Right lobe of liver (tissue), 6 donors: ENCODE results near the gene ZBTB49. TPM values are rescaled to one million over a fixed set of nuclear protein-coding genes. Genes with fewer than 3 reads are reported as not detected.
A peak's percentile ranks its signal among the peaks of the same experiment; 100 is the strongest.

Experiments used
- ATAC-seq, 4 donors: fragments of 200-7000 bp; cut with Tn5 transposase; one replicate each; pipeline ENCODE4 v1.9.1; 2020; ENCODE audit warnings: mild to moderate bottlenecking in 4 of 4, moderate library complexity in 4 of 4
- DNase-seq, 3 donors: peaks; one replicate each; pipeline ENCODE4 v3.0.0-alpha.2; 2020
- H3K27ac ChIP-seq, 3 donors: fragments of 200-600 bp; one replicate each; pipeline ENCODE4 v1.8.0; 2022
- H3K27me3 ChIP-seq, 2 donors: fragments of 200-600 bp; one replicate each; pipeline ENCODE4 v1.8.0; 2022
- H3K36me3 ChIP-seq, 4 donors: fragments of 200-600 bp; sonication (generic) in 1 of 4; one replicate each; pipeline versions ENCODE4 v1.5.1 to v1.8.0; 2017 to 2022; ENCODE audit warnings: control low read depth in 1 of 4
- H3K4me1 ChIP-seq, 4 donors: fragments of 200-600 bp; sonication (generic) in 1 of 4; one replicate each; pipeline versions ENCODE4 v1.5.1 to v1.8.0; 2017 to 2022; ENCODE audit warnings: control low read depth in 1 of 4
- H3K4me3 ChIP-seq, 3 donors: fragments of 200-600 bp; one replicate each; pipeline ENCODE4 v1.8.0; 2022
- H3K9me3 ChIP-seq, 4 donors: fragments of 200-600 bp; sonication (generic) in 1 of 4; one replicate each; pipeline versions ENCODE4 v1.5.1 to v1.8.0; 2017 to 2022; ENCODE audit warnings: control low read depth in 1 of 4
- POLR2A ChIP-seq: fragments of 450-650 bp; IDR thresholded peaks from one replicate; pipeline ENCODE4 v1.6.1; 2017; ENCODE audit warnings: antibody characterized with exemption, mild to moderate bottlenecking
- WGBS: methylation state at CpG from one replicate; pipeline ENCODE4 v1.1.6; 2018; ENCODE audit warnings: low coverage, low lambda C conversion rate; ENCODE audit not compliant: insufficient coverage; ENCODE audit errors: missing lambda C conversion rate; 5-methylcytosine and 5-hydroxymethylcytosine counted together
- intact Hi-C, 2 donors: fragments of 100-400 bp; cut with DNase I; formaldehyde crosslinking; loops; one replicate each; pipeline versions ENCODE4 v1.11.2 to v1.14.1; 2022
- total RNA-seq, 6 experiments: library from RNA; depleted of rRNA in 2 of 6; stranded (reverse); fragments of >200 nt in 2 of 6; fragmentation: NEBNext Ultra II Directional in 3 of 6; extraction: Animal tissue kit (Norgen Biotek cat#: 25700) in 3 of 6; gene quantifications; one replicate each; pipeline versions ENCODE4 v1.1.0 to v1.2.4, GENCODE V29; 2016 to 2023
- TF ChIP-seq, protein P1 (sequence below), 4 donors: fragments of 200-600 bp in 3 of 4; fragments of 450-650 bp in 1 of 4; IDR thresholded peaks; one replicate each; pipeline versions ENCODE4 v1.5.1 to v1.8.0; 2016 to 2022; ENCODE audit warnings: antibody characterized with exemption in 4 of 4, mild to moderate bottlenecking in 2 of 4
- donor health status: DM: no; HTN: yes; CAD: no.
- donor health status: DM: no; HTN: no; CAD: no.
- donor health status: DM: no; HTN: no; CAD: no.
- donor health status: DM: no; HTN: yes; CAD: no.
- donor health status: DM: no; HTN: yes; CAD: no.

ZBTB49 gene
- total RNA-seq, 6 experiments from 2014 or later = 1.4 to 3.3 (median 2.5) TPM

DNA sequence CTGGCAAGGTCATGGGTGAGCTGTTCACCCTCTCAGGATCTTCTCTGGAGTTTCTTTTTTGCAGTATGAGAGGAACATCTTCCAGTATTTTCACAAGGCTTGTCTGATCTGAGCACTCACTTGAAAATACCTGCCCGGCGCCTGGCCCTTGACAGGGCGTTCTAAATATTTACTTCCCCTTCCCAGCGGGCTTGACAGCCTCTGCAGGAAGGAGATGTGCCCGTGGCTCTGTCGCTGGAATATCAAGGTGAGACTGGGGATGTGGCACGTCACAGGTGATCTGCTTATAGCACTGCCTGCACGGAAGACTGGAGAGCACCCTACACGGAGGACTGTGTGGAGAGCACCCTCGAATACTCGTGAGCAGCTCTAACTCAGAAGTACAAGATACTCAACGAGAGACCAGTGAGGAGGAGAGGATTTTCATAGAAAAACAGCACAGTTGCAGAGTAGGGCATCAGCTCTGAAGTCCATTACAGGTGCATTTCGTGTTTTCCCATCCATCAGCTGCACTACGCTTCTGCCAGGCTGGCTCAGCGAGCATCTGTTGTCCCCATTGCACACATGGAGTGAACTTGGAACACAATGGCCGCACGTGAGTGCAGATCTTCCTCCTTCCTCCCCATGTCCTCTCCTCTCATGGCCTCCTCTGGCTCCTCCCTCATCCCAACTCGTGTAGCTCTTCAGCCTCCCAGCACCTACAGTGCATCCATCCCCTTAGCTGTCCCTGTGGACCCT lies 32.1 kb downstream of the ZBTB49 start:
- WGBS = 91% methylated on average over 11 of the region's 18 CpGs
- peak in 1 of 3 donors; percentile 32 for DNase-seq

DNA sequence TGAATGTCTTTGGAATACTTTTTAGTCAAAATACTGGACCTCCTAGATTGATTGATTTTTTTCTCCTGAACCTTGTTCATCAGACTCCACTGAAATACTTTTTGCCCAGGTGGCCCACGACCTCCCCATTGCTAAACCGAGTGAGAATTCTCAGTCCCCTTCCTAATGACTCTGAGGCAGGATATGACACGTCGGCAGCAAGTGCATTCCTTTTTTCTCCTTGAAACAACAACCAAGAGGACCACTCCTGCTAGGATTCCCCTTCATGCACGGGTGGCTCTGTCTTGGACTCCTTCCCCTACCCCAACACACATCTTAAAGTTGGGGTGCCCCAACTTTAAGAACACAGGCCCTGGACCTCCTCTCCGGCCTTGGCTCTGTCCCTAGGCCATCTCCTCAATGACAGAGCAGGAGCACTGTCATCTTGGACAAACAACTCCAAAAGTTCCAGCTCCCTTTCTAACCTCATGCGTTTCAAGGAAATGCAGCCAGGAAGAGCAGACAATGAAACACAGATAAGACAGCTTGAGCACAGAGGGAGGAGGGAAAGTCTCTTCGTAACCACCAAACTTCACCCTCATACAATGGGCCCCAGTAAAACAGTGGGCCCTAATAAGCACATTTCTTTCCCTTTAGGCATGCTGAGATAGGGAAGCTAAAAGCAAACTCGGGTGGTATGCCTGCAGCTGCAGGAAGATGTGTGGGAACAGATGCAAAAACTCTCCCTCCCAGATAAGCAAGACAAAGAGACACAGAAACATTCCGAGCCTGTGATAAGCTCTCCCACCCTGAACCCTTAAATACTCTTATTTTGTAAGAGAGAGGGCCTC lies 33.9 kb downstream of the ZBTB49 start:
- WGBS = 48% methylated on average over 10 of the region's 10 CpGs
- intact Hi-C loops = no loop called here
- H3K4me1 ChIP-seq = no peaks in the 10 kb centered on the region
- DNase-seq (peak in 1 of 3 donors; percentile 23), ATAC-seq (peak; percentile 42 to 70 (median 60))
- no peaks in the 10 kb centered on the region for H3K9me3 ChIP-seq
- H3K27me3 ChIP-seq = no peaks in the 10 kb centered on the region
- no peak overlapping the region for H3K4me3 ChIP-seq
- peak overlapping the region in 2 of 3 donors; percentile 13 to 45 for H3K27ac ChIP-seq
- TF ChIP-seq, protein P1, sequence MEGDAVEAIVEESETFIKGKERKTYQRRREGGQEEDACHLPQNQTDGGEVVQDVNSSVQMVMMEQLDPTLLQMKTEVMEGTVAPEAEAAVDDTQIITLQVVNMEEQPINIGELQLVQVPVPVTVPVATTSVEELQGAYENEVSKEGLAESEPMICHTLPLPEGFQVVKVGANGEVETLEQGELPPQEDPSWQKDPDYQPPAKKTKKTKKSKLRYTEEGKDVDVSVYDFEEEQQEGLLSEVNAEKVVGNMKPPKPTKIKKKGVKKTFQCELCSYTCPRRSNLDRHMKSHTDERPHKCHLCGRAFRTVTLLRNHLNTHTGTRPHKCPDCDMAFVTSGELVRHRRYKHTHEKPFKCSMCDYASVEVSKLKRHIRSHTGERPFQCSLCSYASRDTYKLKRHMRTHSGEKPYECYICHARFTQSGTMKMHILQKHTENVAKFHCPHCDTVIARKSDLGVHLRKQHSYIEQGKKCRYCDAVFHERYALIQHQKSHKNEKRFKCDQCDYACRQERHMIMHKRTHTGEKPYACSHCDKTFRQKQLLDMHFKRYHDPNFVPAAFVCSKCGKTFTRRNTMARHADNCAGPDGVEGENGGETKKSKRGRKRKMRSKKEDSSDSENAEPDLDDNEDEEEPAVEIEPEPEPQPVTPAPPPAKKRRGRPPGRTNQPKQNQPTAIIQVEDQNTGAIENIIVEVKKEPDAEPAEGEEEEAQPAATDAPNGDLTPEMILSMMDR (IDR thresholded peaks at IDR 0.05) = no peak
- H3K36me3 ChIP-seq = peaks cover 0 to 20% (median 5%) of the 10 kb centered on the region in 4 donors

More for the DNA sequence above, 32.1 kb downstream of the ZBTB49 start:
- no peaks in the 10 kb centered on the region for H3K9me3 ChIP-seq
- H3K36me3 ChIP-seq = peaks cover 0 to 20% (median 5%) of the 10 kb centered on the region in 4 donors
- no peak for ATAC-seq
- H3K27me3 ChIP-seq = no peaks in the 10 kb centered on the region
- H3K4me3 ChIP-seq = no peak overlapping the region
- H3K4me1 ChIP-seq = no peaks in the 10 kb centered on the region
- H3K27ac ChIP-seq = no peak overlapping the region
- intact Hi-C loops = no loop called here
- TF ChIP-seq, protein P1 (IDR thresholded peaks at IDR 0.05) = no peak
- no peak for TF ChIP-seq POLR2A

DNA sequence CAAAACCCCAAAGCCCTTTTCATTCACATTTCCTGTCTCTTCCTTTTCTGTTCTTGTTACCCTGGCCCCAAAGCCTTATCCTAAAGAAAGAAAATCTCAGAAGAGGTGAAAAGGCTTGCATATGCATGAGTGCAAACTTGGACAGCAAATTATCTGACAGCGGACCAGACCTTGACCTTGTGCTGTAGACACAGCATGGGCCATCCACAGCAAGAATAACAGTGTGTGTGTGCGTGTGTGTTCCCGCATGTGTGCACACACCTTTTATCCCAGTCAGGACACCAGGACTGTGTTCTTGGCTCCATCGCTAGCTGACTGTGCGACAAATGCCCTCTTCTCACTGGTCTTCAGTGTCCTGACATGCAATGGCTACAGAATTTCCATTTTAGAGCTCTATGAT lies 35.3 kb downstream of the ZBTB49 start:
- TF ChIP-seq POLR2A = no peak
- TF ChIP-seq, protein P1 (IDR thresholded peaks at IDR 0.05) = no peak
- no peak overlapping the region for H3K27ac ChIP-seq
- DNase-seq (peak in 1 of 3 donors; percentile 8), ATAC-seq (no peak)
- 62% methylated on average over 4 of the region's 5 CpGs for WGBS
- intact Hi-C loops = no loop called here
- no peaks in the 10 kb centered on the region for H3K27me3 ChIP-seq
- H3K4me1 ChIP-seq = no peaks in the 10 kb centered on the region
- H3K4me3 ChIP-seq = no peak overlapping the region
- H3K36me3 ChIP-seq = peaks cover 0 to 14% (median 5%) of the 10 kb centered on the region in 4 donors
- no peaks in the 10 kb centered on the region for H3K9me3 ChIP-seq

DNA sequence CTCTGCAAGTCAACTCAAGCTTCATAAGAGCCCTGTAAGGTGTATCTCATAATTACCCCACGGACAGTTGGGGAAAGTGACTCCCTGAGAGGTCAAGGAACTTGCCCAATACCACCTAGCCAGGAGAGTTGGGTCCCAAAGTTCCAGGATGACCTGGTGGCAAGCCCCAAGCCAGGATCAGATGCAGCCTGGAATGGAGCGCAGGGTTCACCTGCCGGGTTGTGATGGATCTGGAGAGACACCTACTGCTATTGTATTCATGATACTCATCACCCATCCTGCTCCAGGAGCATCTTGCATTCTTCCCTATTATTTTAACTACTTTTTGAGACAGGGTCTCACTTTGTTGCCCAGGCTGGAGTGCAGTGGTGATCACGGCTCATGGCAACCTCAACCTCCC lies 36.1 kb downstream of the ZBTB49 start:
- Histone ChIP-seq H3K4me3 (no peak overlapping the region), H3K36me3 (peaks cover 0 to 6% (median 0%) of the 10 kb centered on the region in 4 donors), H3K27ac (no peak overlapping the region), H3K27me3 (no peaks in the 10 kb centered on the region), H3K4me1 (no peaks in the 10 kb centered on the region), H3K9me3 (no peaks in the 10 kb centered on the region)
- intact Hi-C loops = no loop called here
- 100% methylated on average over 1 of the region's 4 CpGs for WGBS
- DNase-seq (peak in 1 of 3 donors; percentile 17), ATAC-seq (no peak)
- no peak for TF ChIP-seq POLR2A
- TF ChIP-seq, protein P1 (IDR thresholded peaks at IDR 0.05) = no peak
